ENCODE measurements around the gene KIAA1328.
"Not testable (repeated sequence)": the region's sequence is repeated elsewhere in the genome, so short reads cannot be mapped to it uniquely, and the experiment has no call there.

The KIAA1328 gene

GRCh38 chr18:36821681-36822080 lies 7.2 kb upstream of the KIAA1328 start:
- DNase-seq (ENCODE audit: extremely low read depth in 1 of 2, low read depth in 1 of 2) = no peak

DNA sequence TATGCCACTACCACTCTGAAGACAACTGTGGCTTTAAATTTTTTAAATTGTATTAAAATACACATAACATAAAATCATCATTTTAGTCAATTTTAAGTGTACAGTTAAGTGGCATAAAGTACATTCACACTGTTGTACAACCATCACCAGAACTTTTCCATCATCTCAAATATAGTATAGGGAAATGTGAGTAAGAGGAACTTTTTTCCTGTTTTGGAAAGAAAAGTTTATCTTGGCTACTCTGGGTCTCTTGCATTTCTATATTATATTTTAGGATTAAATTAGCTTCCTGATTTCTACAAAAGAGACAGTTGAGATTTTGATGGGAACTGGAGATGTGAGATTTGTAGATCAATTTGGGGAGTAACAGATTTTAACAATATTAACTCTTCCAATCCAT lies 3.4 kb upstream of the KIAA1328 start:
- no peak for DNase-seq (ENCODE audit: extremely low read depth in 1 of 2, low read depth in 1 of 2)

DNA sequence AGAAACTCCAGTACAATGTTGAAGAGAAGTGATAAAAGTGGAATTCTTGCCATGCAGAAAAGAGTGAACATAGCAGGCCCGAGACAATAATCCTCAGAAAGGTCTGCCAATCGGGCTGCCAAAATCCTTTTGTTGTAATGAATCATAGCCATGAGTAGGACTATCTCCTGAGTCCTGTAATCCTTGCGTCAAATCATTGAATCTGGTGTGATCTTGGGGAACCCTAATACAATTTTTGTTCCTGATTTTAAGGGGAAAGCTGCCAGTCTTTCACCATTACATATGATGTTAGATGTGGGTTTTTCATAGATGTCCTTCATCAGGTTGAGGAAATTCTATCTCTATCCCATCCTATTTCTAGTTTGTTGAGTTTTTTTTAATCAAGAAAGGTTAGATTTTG lies 2.4 kb upstream of the KIAA1328 start:
- DNase-seq (ENCODE audit: extremely low read depth in 1 of 2, low read depth in 1 of 2) = no peak

DNA sequence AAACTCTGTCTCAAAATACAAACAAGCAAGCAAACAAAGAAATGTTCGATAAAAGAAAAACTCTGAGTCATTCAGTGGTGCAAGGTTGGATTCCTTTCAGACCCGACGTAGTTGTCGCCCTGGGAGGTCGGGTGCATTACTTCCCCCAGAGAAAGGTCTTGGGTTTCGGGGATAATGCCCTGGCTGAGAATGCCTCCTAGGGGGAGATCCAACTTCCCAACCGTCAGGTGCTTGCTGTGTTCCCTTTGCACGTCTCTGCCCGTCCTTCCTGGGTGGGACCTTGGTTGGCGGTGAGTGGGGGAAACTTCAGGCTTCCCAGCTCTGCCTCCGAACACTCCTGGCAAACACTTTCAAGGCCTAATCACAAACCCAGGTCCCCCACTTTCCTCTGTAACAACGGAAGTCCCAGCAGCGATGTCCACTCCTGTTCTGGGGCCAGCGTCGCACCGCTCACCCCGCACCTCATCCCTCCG lies 734 bp upstream of the KIAA1328 start:
- no peak for DNase-seq (ENCODE audit: extremely low read depth in 1 of 2, low read depth in 1 of 2)

DNA sequence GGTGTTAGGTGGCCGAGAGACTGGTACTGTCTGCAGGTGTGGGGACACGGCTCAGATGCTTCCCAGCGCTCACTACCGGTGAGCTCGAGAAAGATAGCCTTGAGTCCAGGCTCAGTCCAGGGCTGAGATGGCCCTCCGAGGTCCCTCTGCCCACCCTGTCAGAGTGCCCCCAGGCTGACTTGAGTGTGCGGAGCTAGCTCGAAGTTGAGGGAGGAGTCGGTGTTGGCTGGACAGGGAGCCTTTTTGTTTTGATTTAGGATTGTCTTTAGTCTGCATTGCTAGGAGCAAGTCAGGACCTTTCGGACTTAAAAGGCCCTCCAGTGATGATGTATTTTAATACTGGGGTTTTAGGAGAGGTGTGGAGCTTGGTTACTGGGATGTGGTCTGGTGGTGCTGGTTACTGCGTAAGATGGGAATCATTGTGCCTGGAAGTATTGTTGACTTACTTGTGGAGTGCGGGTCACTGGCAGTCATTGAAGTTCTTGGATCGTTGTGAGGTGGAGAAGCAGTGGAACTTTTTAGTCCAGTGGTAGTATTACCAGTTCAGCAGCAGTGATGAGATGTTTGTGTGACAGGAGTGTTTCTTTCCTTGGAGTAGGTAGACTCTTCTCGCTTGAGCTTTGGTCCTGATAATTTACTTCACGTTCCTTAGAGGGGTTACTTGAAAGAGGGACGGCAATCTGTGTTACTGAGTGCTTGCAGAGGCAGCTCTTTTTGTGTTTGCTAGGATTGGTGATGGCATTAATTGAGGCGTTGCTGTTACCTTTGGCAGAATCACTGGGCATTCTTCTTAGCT lies 633 bp downstream of the KIAA1328 start:
- no peak for DNase-seq (ENCODE audit: extremely low read depth in 1 of 2, low read depth in 1 of 2)

- DNase-seq (ENCODE audit: extremely low read depth in 1 of 2, low read depth in 1 of 2) = no peak
Observed at GRCh38 chr18:36830158-36830495, 1.2 kb downstream of the KIAA1328 start.

DNA sequence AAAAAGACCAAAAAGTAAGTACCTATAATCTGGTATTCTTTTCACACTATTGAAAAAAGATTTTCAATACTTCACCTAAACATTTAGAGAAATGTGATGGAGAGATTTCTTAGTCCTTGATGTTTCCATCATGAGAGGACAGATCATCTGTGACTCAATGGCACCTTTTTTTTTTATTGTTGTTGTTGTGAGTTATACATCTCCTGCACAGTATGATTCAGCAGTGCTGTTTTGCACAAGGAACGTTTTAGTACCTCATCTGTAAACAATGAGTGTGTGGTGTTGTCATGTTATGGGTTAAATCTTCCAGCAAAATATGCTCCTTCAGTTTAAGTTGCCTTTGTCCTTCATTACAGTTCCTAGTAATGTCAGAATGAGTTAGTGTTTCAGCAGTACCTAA lies 2.2 kb downstream of the KIAA1328 start:
- DNase-seq (ENCODE audit: extremely low read depth in 1 of 2, low read depth in 1 of 2) = no peak

DNA sequence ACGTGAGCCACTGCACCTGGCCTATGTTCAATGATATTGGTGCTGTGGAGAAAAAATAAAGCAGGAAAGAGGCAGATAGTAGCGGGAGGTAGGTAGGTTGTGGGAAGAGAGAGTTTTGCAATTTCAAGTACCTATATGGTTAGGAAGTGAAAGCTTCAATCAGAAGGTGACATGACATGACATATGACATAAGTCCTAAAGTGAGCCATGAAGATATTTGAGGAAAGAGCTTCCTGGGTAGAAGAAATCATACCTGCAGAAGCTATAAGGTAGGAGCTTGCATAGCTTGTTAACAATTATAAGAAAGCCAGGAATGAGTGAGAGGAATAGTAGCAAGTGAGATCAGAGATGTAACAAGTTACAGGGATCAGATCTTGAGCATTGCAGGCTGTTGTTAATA lies 4.2 kb downstream of the KIAA1328 start:
- DNase-seq (ENCODE audit: extremely low read depth in 1 of 2, low read depth in 1 of 2) = no peak

DNA sequence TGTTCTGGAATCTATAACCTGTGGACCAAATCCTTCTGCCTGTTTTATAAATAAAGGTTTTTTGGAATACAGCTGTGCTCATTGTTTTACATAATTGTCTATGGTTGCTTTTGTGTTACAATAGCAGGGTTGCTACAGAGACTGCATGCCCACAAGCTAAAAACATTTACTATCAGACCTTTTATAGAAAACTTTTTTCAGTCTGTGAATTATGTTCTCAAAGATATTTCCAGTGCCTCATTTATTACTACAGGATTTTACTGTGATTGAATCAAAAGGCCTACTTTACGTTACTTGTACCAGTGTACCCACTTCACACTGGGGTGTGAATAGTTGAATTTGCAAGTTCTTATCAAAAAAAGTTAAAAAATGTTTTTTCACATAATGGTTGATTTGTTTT lies 7.0 kb downstream of the KIAA1328 start:
- DNase-seq (ENCODE audit: extremely low read depth in 1 of 2, low read depth in 1 of 2) = no peak

DNA sequence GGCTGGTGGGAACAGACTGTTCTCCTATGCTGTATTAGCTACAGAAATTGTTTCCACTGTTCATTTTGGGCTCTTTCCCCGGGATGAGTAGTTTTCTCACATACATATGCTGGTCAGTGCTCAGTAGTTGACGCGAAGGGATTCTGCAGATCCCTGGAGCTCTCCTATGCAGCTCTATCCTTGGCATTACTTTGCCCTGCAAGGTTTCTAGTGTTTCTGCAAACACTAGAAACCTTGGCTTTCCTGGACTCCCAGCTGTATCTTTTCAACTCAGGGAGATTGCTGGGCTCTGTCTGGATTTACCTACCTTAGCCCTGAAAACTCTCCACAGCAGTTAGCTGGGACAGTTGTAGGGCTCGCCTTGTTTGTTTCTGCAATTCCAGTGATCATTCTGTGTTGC lies 10.9 kb downstream of the KIAA1328 start:
- DNase-seq (ENCODE audit: extremely low read depth in 1 of 2, low read depth in 1 of 2) = no peak

GRCh38 chr18:36843199-36843598 lies 14.3 kb downstream of the KIAA1328 start:
- DNase-seq (ENCODE audit: extremely low read depth in 1 of 2, low read depth in 1 of 2) = no peak

DNA sequence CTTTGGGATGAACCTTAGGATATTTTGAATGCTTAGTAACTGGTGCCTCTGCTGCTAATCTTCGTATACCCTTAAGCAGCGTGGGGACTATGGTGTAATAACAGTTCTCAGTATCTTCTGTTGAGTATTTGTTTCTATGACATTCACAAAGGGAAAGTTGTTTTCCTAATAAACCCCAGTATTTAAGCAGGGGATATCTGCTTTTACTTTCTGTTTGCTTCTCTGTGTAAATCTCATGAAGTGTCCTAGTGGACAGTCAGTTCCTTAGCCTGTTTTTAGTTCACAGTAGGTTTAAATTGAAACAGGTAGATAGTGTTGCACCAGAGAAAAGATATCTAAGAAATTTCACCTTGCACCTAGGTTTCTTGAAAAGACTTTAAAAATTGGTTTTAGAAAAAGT lies 14.9 kb downstream of the KIAA1328 start:
- DNase-seq (ENCODE audit: extremely low read depth in 1 of 2, low read depth in 1 of 2) = no peak

DNA sequence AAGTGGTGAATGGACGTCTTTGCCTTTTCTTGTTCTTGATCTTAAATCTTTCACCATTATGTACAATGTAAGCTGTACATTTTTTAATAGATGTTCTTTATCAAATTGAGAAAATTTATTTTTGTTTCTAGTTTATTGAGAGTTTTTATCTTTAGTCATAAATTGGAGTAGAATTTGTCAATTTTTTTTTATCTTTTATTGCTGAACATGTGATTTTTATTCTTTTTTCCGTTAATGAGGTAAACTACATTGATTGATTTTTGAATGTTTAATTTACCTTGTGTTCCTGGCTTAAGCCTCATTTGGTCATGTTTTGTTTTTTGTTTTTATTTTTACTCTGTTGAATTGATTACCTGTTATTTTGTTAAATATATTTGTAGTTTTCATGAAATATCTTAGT lies 19.7 kb downstream of the KIAA1328 start:
- DNase-seq (ENCODE audit: extremely low read depth in 1 of 2, low read depth in 1 of 2) = no peak

- DNase-seq (ENCODE audit: extremely low read depth in 1 of 2, low read depth in 1 of 2) = no peak
Observed at GRCh38 chr18:36849288-36850006, 20.5 kb downstream of the KIAA1328 start.

GRCh38 chr18:36850527-36851201 lies 21.7 kb downstream of the KIAA1328 start:
- no peak for DNase-seq (ENCODE audit: extremely low read depth in 1 of 2, low read depth in 1 of 2)

GRCh38 chr18:36851202-36851590 lies 22.3 kb downstream of the KIAA1328 start:
- no peak for DNase-seq (ENCODE audit: extremely low read depth in 1 of 2, low read depth in 1 of 2)

DNA sequence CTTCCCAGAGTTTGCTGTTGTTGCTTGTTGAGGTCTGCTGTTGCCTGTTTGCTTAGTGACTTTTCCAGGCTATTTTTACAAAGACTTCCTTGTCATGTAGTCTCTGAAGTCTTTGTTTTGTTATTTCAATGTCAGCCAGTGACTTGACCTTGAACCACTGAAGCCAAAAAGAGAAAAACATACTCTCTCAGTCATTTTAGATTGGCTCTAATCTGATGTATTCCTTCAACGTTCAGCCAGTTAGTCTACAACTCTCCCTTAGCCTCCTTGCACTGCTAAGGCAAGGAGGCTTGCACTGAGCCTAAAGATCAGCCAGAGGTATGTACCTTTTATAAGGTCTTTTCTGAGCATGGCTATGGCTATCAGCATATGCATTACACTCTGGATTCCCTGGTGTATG lies 27.9 kb downstream of the KIAA1328 start:
- DNase-seq (ENCODE audit: extremely low read depth in 1 of 2, low read depth in 1 of 2) = no peak

DNA sequence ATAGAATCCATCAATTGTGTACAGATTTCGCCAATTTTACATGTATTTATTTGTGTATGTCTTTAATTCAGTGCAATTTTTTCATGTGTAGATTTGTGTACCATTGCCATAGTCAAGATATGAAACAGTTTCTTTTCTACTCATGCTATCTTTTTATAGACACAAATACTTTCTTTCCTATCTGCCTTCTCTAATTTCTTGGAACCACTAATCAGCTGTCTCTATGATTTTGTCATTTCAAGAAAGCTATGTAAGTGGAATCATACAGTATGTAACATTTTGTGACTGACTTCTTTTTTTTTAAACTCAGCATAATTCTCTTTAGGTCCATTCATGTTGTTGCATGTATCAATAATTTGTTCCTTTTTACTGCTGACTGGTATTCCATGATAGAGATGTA lies 33.3 kb downstream of the KIAA1328 start:
- DNase-seq (ENCODE audit: extremely low read depth in 1 of 2, low read depth in 1 of 2) = no peak

DNA sequence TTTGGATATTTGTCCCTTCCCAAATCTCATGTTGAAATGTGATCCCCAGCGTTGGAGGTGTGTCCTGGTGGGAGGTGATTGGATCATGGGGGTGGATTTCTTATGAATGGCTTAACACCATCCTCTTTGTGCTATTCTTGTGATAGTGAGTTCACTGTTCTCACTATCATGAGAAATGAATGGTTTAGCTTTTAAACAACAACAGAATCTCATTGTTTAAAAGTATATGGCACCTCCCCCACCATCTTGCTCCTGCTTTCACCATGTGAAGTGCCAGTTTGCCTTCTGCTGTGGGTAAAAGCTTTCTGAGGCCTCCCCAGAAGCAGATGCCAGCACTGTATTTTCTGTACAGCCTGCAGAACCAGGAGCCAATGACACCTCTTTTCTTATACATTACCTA lies 38.1 kb downstream of the KIAA1328 start:
- DNase-seq (ENCODE audit: extremely low read depth in 1 of 2, low read depth in 1 of 2) = no peak

- no peak for DNase-seq (ENCODE audit: extremely low read depth in 1 of 2, low read depth in 1 of 2)
Observed at GRCh38 chr18:36871801-36872200, 42.9 kb downstream of the KIAA1328 start.

DNA sequence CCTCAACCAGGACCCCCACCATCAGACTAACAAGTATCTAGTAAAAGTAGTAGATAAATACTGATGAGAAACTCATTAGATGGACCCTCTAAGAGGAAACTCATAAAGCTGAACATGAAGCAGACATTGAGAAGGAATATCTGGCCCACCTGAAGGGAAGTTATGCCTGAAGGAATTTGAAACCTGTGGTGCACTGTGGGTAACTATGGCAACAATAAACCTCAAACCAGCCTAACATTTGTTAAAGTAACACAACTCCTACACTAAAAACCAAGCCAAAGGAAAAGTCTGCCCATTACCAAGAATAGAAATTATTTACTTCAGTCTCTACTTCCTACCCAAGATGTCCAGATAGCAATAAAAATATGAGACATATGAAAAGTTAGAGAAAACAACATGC lies 43.4 kb downstream of the KIAA1328 start:
- DNase-seq (ENCODE audit: extremely low read depth in 1 of 2, low read depth in 1 of 2) = no peak

DNA sequence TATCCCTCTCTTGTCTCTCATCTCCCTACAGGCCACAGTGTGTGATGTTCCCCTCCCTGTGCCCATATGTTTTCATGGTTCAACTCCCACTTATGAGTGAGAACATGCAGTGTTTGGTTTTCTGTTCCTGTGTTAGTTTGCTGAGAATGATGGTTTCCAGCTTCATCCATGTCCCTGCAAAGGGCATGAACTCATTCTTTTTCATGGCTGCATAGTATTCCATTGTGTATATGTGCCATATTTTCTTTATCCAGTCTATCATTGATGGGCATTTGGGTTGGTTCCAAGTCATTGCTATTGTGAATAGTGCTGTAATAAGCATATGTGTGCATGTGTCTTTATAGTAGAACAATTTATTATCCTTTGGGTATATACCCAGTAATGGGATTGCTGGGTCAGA lies 44.9 kb downstream of the KIAA1328 start:
- DNase-seq (ENCODE audit: extremely low read depth in 1 of 2, low read depth in 1 of 2) = not testable (repeated sequence)

All from stimulated activated CD8-positive, alpha-beta memory T cell treated with anti-CD3 and anti-CD28 coated beads, Interleukin-7, amount 100 ng/mL, for 48 hours (primary cell).